DOHH2 (cell line): Measurements from ENCODE around the gene CLMN.

Source experiments
- EZH2phosphoT487 ChIP-seq: fragments of 200-600 bp; sonication (generic); IDR thresholded peaks from 2 replicates; pipeline ENCODE4 v1.6.1; 2017; ENCODE audit warnings: borderline replicate concordance, mild to moderate bottlenecking, antibody characterized with exemption, low read length, moderate library complexity, mixed read lengths
- TF ChIP-seq, protein P1 (sequence below): fragments of 200-600 bp; sonication (generic); IDR thresholded peaks from one replicate; pipeline ENCODE4 v1.5.1; 2014; ENCODE audit warnings: antibody characterized with exemption, mild to moderate bottlenecking, low read depth, low read length; ENCODE audit not compliant: poor library complexity, severe bottlenecking

- TF ChIP-seq, protein P1, sequence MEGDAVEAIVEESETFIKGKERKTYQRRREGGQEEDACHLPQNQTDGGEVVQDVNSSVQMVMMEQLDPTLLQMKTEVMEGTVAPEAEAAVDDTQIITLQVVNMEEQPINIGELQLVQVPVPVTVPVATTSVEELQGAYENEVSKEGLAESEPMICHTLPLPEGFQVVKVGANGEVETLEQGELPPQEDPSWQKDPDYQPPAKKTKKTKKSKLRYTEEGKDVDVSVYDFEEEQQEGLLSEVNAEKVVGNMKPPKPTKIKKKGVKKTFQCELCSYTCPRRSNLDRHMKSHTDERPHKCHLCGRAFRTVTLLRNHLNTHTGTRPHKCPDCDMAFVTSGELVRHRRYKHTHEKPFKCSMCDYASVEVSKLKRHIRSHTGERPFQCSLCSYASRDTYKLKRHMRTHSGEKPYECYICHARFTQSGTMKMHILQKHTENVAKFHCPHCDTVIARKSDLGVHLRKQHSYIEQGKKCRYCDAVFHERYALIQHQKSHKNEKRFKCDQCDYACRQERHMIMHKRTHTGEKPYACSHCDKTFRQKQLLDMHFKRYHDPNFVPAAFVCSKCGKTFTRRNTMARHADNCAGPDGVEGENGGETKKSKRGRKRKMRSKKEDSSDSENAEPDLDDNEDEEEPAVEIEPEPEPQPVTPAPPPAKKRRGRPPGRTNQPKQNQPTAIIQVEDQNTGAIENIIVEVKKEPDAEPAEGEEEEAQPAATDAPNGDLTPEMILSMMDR = no peak
- no peak for TF ChIP-seq EZH2phosphoT487
Observed at GRCh38 chr14:95204705-95205104, 115.0 kb downstream of the CLMN start.
